Measurements from ENCODE around the gene PCLO.

Gene PCLO

DNA sequence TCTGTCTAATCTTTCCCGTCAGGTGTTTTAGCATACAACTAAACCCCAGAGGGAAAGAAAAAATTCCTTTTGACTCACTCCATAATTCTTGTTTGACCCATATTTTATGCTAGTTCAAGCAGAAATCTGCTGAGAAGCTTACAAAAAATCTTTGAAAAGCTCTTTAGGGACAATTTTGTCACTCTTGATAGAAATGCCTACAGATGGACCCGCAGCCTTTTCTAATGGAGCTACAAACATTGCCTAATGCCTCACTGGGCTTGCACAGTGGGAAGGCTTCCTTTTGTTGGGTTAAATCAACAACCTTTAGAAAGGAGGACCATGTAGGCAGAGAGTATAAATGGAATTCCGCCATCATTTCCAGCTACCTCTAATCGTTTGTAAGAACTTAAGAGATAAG is 344.5 kb downstream of the PCLO start:
- DNase-seq, result no peak

DNA sequence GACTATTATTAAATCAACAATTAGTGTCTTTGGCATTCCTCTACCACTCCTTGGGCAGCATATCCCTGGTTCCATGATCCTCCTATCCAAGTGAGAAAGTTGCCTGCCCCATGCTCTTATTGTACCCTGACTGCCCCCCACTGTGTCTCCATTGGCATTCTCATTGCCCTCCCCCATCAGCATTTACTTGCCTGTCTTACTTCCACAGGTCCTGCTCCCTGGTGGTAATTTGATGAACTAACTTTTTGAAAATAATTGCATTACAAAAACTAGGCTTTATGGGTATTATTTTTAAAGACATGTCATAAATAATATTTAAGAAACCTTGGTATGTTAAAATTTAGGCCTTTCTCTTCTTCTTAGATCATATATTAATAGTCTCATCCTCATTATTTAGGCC is 346.4 kb downstream of the PCLO start:
- DNase-seq, result no peak

DNA sequence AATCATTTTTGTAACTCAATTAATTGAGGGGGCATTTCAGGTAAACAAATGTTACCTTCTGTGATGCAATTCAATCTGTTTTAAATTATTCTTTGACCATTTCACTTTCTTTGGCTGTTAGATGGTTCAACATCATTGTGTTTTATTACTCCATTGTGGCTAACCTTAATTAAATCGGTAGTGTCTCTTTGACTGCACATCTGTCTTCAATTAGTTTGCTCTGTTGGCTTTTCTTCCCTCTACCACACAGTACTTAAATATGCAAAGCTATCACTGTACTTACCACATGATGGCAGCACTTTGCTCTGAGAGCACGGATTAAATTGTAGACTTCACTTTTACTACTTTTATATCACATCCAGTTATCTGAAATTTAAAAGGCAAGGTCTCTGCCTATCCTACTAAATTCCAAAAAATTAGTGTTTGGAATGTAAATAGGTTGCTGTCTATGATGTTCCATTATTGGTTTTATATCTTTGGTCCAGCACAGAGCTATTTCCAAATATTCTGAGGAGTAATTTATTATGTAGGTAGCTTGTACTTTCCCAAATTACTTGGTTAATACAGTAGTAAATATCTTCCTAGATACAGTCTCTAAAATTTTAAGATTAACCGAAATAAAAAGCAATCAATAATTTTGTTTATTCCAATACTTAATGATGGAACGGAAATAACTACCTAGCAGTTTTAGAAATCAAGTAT is 352.0 kb downstream of the PCLO start:
- DNase-seq, result no peak

DNA sequence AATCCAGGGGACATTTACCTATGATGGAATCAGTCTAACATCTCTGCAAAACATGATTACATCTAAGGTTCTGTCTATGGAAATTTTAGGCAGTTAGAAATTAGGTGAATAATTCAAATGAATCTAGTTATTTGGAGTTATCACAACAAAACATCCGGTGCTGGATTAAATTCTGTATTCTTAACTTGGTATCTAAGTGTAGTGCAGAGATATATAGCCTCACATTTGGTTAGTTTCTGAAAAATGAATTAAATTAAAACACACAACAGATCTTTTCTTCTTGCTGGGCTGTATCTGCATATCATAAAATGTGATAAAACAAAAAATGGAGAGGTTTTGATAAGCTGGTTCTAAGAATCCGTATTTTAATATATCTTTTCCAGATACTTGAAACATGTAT is 354.1 kb downstream of the PCLO start:
- no peak for DNase-seq

DNA sequence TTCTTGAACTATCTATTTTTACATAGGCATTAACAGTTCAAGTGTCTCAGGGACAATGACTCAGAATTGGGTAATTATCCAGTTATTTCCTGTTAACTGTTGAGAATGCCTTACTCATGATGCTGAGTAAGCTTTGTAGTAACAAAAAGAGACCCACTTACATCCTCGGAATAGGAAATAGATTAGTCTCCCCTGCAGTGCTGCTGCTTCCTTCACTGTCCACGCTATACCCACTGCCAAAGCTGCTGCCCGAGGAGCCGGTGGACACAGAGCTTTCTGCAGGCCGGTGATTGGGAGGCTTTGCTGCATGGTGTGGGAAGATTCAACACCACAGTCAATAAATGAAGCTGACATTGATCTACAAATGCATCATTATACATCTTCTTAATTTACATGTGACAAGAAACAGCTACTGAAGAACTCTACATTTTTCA is 357.1 kb downstream of the PCLO start:
- DNase-seq, result no peak

DNA sequence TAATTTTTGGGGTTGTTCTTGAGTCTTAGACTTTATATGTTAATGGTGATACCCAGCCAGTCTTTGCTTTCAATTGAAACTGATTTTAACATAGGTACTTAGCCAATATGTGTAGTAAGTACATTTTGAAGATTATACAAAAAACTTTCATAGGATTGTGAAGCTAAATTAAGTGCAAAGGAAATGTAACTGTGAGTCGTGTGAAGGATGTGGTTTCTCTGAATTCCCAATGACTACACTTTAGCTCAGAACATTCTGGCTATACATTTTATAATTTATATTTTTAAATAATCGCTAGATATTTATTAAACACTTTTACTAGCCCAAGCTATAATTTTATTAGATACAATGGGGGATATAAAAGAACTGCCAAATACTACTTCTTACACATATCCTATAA is 359.3 kb downstream of the PCLO start:
- no peak for DNase-seq

GRCh38 chr7:82789883-82790609 is 372.6 kb downstream of the PCLO start:
- DNase-seq, result no peak

- DNase-seq, result no peak
Observed at GRCh38 chr7:82778021-82778420, 384.7 kb downstream of the PCLO start.

GRCh38 chr7:82762880-82763279 is 399.8 kb downstream of the PCLO start:
- DNase-seq, result no peak

DNA sequence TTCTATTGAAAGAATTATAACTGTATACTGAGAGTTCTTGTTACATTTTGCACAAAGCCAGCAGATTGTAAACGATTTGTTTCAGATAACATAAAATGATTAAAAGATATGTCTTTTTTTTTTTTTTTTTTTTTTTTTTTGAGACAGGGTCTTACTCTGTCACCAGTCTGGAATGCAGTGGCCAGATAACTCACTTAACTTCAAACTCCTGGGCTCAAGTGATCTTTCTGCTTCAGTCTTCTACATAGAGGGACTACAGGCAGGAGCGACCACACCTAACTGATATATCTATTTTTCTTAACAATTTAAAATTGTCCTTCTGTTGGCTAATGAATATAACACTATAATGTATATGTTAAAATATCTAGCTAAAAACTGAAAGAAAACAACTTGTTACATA is 401.9 kb downstream of the PCLO start:
- DNase-seq, result no peak

DNA sequence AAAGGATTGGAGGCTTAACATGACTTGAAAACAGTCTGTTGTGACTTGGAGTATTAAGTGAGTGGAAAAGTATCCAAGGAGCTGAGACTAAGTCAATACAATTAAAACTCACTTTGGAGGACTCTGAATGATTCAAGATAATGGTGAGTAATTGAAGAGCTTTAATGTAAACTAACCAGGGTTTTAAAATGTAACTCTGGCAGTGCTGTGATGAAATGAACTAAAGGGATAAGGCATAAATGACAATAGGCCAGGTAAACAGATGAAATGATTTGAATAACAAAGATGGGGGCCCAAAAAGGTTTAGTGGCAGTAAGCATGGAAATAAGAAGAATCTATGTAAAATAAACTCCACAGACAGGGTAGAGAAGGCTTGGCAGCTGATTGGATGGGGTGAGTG is 402.6 kb downstream of the PCLO start:
- no peak for DNase-seq

DNA sequence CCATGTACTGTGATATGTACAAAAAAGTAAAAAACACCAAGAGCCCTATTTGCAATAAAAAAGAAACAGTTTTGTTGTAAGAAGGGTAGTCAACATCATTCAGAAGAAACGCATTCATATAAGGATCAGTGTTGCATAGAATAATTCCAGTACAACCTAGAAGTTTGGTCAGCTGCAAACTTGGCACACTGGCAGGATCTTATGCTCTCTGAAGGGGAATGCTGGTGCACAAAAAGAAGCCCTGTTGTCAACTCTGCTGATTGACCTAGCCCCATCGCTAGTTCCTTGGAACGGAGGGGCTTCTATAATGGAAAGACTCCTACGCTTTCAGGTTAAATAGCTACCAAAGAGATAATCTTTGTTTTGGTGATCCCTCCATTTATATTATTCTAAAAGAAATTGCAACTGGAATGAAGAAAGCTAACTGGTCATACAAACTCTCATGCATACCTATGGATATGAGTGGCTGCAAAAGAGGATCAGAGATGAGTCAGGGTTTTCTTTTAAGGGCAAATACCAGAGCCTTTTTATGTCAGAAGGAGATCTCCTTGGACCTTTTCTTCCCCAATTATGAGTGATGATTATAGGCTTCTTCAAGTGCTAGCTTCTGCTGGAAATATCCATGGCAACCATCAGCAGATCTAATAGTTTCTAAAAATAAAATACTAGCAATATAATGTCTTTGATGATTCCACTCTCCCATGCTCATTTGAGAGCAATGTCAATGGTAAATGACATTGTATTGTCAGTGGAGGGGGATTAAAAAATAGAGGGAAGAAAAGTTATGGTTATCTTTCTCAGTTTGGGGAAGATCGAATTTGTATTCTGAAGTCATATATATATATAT is 406.8 kb downstream of the PCLO start:
- DNase-seq, result no peak

DNA sequence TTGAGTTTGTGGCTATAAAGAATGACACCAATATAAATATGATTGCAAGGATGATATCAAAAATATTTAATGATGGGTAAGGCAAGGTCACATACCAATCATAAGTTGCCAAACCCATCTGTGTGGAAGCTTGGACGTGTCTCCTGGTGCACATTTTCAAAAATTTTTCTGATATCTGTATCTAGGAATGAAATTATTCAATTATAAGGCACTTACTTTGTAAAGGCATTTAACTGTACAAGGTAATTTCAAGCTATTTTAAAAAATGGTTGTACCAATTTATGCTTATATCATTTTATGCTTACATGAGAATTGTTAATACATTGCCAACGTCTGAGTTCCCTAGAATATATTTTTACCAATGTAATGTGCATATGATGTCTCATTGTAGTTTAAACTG is 412.7 kb downstream of the PCLO start:
- DNase-seq, result no peak

- no peak for DNase-seq
Observed at GRCh38 chr7:82745820-82746219, 416.9 kb downstream of the PCLO start.

DNA sequence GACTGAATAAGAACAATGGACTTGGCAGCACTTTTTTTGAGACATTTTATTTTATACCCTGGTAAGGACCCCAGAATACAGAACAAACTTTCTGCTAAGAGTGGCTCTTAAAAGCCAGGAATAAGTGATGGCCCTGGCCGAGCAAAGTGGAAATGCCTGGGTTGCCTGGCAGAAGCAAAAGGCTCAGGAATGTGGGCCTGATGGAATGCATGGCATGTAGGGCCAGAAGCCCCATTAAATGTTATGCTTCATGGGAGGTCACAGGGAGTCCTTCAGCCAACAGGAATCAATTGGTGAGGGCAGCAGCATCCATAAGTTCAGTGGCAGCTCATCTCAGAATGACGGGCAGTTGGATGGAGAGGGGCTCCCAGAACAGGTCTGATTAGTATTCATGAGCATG is 417.6 kb downstream of the PCLO start:
- no peak for DNase-seq

DNA sequence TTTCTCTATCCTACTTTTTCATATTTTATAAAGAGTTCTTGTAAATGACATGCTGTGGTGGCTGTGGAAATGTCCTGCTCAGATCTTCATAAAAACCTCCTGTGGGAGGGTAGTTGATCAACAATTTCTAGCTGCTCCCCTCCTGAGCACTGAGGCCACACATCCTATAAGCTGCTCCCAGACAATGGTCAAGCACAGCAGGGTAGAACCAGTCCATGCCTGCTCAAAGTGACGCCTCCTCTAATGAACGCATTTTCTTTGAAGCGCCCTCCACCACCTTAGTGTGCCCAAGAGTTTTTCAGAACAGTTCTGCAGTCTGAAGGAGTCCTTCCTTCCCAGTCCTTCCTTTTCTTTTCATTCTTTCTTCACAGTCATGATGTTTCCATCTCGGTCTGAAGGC is 420.5 kb downstream of the PCLO start:
- DNase-seq, result no peak

GRCh38 chr7:82741493-82741892 is 421.2 kb downstream of the PCLO start:
- DNase-seq, result no peak

GRCh38 chr7:82740246-82740848 is 422.3 kb downstream of the PCLO start:
- no peak for DNase-seq

DNA sequence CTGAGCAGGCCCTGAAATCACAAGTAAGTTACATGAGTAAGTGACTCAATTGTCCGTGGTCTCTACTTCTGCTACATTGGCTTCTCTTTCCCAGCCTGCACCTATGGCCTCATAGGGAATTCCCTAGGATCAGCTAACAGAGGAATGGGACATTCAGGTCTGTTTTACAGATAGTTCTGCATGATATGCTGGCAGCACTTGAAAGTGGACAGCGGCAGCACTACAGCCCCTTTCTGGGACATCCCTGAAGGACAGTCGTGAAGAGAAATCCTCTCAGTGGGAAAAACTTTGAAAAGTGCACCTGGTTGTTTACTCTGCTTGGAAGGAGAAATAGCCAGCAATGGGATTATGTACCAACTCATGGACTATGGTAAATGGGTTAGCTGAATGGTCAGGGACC is 426.1 kb downstream of the PCLO start:
- no peak for DNase-seq

- no peak for DNase-seq
Observed at GRCh38 chr7:82732677-82733076, 430.0 kb downstream of the PCLO start.

GRCh38 chr7:82729172-82730030 is 433.3 kb downstream of the PCLO start:
- no peak for DNase-seq

DNA sequence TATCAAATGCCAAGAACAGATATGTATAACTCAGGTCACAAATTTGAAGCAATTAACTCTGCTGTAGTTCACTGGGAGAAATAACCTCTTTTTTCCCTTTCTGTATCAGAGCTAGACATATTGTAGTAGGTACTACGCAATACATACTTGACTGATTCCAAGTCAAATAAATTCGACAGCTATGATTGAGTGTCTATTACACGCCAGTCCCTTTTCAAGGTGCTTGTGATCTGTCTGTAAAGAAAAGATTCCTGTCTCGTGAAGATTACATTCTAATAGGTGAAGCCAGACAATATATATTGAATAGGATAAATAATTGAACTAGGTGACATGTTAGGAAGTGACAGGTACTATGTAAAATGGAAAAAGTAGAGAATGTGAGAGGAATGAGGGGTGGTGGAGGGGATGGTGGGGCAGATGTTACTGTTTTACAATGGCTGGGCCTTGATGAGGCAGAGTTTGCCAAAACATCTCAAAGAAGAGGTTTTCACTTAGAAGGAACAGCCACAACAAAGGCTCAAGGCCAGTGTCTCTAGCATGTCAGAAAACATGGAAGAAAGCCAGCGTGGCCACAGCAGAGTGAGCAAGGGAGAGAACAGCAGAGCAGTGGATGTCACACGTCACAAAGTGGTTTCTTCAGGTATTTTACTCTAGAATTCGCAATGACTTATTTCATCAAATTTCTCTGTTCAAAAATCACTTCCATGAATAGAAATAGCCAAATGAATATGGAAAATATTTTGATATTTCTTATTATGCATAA is 436.5 kb downstream of the PCLO start:
- DNase-seq, result no peak

Data from GF-D8 (cell line).